Hypothalamus (tissue), 51 donors: ENCODE measurements around the gene BEAN1.

ENCODE experiments used
- DNase-seq, 51 donors: peaks; one replicate each; lab custom pipeline; 2025; lab: John Stamatoyannopoulos, UW

The BEAN1 gene, protein sequence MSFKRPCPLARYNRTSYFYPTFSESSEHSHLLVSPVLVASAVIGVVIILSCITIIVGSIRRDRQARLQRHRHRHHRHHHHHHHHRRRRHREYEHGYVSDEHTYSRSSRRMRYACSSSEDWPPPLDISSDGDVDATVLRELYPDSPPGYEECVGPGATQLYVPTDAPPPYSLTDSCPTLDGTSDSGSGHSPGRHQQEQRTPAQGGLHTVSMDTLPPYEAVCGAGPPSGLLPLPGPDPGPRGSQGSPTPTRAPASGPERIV

DNA sequence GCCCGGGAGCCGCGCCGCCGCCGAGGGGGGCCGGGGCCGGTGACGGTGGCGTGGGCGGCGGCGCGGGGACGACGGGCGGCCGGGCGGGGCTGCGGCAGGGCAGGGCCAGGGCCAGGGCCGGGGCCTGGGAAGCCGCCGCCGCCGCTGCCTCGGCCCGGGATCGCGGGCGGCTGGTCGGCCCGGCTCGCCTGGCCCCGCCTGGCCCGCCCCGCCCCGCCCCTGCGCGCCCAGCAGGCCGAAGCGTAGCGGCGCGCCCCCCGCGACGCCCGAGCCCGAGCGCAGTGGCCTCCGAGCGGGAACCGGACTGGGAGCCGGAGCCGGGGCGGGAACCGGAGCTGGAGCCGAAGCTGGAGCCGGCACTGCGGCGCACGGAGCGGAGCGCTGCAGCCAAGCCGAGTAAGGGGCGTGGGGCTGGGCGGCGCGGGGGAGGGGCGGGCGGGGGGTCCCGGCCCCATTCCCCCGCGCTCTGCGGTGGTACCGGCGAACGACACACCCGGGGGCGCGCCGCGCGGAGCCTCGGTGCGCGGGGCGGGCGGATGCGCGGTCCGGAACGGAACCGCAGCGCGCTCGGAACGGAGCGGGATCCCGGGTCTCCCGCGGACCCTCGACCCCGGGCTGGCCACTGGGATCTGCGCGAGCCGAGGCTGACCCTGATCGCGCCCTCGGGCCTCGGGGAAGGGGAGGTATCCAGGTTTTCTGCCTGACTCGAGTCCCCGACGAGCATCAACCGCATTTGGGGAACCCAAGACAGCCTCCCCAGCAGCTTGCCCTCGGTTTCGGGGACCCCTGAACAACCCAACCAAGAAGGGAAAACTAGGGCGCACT is at the start of gene BEAN1:
BEAN1 (plus strand) TSS at position 260 of the 825 bp plus-strand sequence. CDS start 10,382 bp downstream, outside the sequence.
- peak in 1 of 51 donors; percentile 16 for DNase-seq

DNA sequence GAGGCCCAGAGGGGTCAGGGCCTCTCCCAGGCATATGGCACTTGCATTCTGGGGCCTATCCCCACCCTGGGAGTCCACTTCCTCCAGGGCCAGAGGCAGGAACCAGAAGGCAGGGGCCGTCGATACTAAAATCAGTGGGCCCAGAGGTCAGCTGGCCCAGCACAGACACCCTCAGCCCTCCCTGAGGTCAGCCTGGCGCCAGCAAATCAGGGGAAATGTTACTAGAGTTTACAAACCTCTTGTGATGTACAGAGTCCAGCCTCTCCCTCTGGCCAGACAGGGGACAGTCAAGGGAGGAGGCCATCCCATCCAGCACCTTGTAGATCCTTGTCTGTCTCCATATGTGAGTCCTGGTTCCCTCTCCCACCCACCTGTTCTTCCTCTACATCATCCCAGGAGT is 49.8 kb upstream of the BEAN1 start:
- no peak for DNase-seq

DNA sequence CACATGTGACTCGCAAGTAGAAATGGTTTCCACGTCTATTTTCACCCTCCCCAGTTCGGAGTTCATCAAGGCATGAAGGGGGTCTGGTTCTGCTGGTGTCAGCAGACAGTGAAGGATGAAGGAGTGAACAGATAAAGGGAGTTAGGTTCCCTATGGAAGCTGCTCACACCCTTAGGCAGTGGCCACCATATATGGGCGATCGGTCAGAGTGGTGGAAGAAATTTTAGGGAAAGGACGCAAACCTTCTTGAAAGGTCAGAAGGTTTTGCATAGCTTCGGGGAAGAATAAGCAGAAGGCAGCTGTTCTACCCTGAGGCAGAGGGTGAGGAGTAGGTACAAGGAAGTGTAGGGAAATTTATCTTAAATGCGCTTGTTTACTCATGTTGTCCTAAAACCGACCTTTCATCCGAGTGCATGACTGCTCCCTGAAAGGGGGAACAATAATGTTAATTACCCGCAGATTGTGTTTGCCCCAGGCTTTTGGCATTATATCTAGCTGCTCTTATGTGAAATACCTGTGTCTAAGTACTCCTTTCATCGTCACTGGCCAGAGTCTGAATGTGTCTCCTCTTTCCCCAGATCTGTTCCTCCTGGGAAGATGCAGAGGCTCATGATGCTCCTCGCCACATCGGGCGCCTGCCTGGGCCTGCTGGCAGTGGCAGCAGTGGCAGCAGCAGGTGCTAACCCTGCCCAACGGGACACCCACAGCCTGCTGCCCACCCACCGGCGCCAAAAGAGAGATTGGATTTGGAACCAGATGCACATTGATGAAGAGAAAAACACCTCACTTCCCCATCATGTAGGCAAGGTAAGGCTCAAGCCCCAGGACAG is 48.1 kb upstream of the BEAN1 start:
- no peak for DNase-seq

DNA sequence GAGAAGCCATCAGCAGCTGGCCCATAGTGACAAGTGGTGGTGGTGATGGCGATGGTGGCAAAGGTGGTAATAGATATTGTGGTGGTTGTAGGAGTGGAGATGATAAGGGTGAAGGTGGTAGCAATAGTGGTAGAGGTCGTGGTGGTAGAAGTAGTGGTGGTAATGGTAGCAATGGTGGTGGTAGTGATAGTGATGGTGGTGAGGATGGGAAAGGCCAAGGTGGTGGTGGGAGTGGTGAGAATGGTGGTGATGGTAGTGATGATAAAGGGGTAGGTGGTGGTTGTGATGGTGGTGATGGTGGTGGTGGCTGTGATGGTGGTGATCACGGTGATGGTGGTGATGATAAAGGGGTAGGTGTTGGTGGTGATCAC is 47.5 kb upstream of the BEAN1 start:
- DNase-seq: no peak

DNA sequence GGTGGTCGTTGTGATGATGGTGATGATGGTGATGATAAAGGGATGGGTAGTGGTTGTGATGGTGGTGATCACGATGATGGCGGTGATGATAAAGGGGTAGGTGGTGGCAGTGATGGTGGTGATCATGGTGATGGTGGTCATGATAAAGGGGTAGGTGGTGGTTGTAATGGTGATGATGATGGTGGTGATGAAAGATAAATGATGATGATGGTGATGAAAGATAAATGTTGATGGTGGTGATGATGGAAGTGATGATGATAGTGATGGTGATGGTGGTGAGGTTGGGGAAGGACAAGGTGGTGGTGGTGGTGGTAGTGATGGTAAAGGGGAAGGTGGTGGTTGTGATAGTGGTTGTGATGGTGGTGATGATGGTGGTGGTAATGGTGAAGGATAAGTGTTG is 46.7 kb upstream of the BEAN1 start:
- DNase-seq: no peak

- DNase-seq: no peak
Measured at GRCh38 chr16:66381585-66382170, 45.4 kb upstream of the BEAN1 start.

- no peak for DNase-seq
Measured at GRCh38 chr16:66382171-66382965, 44.7 kb upstream of the BEAN1 start.

DNA sequence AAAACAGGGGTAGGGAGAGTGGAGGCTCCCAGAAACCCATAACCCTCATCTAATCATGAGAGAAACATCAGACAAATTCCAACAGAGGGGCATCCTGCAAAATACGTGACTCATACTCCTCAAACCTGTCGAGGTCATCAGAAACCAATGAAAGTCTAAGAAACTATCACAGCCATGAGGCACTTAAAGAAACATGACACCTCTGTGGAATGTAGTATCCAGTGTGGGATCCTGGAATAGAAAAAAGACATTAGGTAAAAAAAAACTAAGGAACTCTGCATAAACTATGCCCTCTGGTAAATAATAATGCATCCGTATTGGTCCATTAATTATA is 44.2 kb upstream of the BEAN1 start:
- DNase-seq: no peak

GRCh38 chr16:66383551-66383950 is 43.5 kb upstream of the BEAN1 start:
- DNase-seq: no peak

- no peak for DNase-seq
Measured at GRCh38 chr16:66385415-66385814, 41.7 kb upstream of the BEAN1 start.

DNA sequence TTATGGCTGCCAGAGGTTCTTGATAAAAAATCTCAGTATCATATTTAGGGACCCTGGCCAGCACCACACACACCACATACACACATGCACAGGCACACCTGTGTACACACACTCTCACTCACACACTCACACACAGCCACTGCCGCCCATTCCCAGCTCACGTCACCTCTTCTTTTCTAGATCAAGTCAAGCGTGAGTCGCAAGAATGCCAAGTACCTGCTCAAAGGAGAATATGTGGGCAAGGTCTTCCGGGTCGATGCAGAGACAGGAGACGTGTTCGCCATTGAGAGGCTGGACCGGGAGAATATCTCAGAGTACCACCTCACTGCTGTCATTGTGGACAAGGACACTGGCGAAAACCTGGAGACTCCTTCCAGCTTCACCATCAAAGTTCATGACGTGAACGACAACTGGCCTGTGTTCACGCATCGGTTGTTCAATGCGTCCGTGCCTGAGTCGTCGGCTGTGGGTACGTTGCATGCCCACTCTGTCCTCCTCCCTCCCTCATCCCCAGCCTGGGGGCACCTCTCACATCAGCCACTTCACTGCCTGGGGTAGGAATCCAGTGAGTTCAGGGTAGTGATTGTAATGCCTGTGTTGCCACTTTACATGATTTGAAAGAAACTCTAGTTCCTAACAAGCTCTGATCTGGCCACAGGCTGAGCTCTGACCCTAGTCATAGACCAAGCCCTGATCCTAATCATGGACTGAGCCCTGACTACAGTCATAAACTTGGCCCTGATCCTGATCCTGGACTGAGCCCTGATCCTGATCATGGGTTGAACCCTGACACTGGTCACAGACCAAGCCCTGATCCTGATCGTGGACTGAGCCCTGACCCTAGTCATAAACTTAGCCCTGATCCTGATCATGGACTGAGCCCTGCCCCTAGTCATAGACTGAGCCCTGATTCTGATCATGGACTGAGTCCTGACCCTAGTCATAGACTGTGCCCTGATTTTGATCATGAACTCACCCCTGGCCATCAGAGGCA is 40.2 kb upstream of the BEAN1 start:
- no peak for DNase-seq

GRCh38 chr16:66387817-66388332 is 39.2 kb upstream of the BEAN1 start:
- no peak for DNase-seq

GRCh38 chr16:66388350-66389139 is 38.5 kb upstream of the BEAN1 start:
- DNase-seq: no peak

- DNase-seq: no peak
Measured at GRCh38 chr16:66389256-66390176, 37.6 kb upstream of the BEAN1 start.

GRCh38 chr16:66390346-66391108 is 36.6 kb upstream of the BEAN1 start:
- no peak for DNase-seq
